GM21515 (cell line): ENCODE results near the gene NCBP2L.

Source experiments
- ATAC-seq: cut with Tn5 transposase; IDR thresholded peaks from one replicate; pipeline ENCODE4 v1.9.1; 2021; ENCODE audit not compliant: unreplicated experiment

NCBP2L gene

DNA sequence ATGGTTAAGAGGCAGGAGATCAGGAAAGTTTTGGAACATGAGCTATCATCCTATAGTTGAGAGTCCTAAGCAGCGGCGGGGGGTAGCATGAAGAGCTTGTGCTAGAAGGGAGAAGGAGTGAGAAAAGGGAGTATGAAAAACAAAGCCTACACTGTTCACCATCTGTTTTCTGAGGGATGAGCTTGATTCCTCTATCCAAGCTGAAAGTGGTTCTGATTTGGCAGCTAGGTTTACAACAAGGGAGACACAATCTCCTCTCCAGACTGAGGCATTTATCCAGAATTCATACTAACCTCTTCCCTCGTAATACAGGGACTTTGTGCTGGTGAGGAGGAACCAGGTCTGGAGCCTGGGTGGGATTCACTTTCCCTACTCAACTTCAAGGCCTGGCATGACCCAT, 25.5 kb upstream of the NCBP2L start:
- no peak for ATAC-seq

DNA sequence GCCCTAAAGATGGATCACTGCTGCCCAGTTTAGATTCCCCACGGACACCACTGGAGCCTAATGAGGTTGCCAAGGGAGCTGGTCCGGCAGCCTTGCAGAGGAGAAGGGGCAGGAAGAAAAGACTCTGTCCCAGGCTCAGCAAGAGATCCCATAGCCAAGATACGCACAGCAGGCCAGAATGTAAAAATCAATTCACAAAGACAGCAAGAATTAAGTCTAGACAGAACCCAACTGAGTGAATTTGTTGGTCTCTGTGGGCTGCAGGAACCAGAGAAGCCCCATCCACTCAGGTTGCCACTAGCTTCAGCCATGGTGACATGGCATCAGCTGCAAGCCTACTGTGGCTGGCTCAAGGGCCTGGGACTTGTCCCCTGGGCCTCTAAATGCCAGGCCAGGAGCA, 24.8 kb upstream of the NCBP2L start:
- no peak for ATAC-seq

DNA sequence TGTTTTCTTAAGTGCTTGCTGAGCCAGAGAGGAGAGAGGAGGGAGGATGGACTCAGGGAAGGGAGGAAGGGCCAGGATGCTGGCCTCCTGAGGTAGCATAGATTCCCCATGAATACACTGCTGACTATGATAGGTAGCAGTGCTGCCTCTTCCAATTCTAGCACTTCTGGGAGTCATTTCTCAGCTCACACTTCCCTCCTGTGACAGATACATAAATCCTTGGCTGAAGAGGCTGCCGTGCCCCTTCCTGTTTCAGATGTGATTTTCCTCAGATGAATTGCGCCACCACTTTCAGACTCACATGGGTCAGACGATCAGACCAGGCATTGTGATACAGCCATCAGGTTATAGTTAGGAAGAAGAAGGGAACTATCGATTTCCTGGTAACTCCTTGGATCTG, 24.3 kb upstream of the NCBP2L start:
- ATAC-seq: no peak

DNA sequence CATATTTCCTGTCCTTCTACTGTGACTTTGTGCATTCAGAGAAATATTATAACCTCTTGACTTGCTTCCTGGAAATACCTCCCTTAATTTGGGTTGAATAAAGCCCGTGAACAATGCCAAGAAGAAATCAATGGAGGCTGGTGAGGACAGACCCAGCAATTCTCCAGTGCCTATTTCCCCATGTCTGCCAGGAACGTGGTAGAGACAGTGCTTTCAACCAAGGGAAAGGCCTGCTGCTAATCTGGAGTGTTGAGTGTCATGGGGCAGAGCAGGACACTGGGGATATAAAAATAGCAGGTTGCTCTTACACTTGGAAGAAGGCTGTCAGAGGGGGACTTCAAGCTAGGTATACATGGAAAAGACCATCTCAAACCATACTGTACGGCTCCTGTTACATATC, 21.8 kb upstream of the NCBP2L start:
- ATAC-seq: no peak

- ATAC-seq: no peak
Measured at GRCh38 chrX:107758231-107758766, 19.2 kb upstream of the NCBP2L start.

DNA sequence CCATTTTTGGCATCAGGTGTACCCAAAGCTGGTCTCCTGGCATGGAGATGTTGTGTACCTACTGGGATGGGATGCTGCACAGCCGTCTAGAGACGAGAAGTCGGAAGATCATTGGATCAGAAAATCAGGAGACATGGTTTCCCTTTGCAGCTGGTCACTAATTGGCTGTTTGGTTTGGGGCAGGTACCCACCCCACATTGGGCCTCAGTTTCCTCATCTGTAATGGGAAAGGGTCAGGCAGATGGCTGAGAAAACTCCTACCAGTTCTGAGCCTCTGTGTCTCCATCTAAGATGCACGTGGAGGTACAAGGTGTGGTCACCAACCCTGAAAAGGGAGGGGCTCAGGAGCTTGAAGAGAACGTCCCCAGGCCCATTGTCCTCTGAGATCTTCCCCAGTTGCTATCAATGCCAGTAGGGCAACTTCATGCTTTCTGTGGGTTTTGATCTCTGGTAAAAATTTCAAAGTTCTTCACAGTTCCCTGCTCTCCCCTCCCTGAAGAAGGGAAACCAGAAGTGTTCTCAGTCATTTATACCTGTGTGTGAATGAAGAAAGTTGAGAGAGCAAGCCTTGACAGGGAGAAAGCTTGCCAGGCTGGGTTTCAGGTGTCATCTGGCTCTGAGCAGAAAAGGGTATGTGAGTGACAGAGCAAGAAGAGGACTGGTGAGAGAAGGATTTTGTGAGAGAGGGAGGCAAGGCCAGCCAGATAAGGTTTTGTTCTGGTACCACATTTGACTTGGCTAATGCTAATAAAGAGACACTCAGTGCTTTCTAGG, 17.0 kb upstream of the NCBP2L start:
- no peak for ATAC-seq

DNA sequence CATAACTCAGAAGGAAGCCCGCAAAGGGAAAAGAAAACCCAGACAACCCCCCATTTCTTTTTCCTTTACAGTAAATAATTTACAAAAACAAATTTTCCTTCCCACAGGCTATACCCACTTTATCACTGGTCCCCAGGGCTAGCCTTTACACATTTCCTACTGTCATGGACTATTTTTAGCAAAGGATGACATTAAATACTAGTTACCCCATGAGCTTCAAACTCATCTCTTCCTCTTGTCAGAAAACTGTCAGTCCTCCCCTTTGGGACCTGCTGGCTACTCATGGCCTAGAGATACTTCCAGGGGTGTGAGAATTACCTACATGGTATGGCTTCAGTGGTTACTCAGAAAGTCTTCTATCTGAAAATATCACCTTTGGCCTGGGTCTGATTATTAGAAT, 13.9 kb upstream of the NCBP2L start:
- no peak for ATAC-seq

- ATAC-seq: no peak
Measured at GRCh38 chrX:107764845-107765608, 12.5 kb upstream of the NCBP2L start.

DNA sequence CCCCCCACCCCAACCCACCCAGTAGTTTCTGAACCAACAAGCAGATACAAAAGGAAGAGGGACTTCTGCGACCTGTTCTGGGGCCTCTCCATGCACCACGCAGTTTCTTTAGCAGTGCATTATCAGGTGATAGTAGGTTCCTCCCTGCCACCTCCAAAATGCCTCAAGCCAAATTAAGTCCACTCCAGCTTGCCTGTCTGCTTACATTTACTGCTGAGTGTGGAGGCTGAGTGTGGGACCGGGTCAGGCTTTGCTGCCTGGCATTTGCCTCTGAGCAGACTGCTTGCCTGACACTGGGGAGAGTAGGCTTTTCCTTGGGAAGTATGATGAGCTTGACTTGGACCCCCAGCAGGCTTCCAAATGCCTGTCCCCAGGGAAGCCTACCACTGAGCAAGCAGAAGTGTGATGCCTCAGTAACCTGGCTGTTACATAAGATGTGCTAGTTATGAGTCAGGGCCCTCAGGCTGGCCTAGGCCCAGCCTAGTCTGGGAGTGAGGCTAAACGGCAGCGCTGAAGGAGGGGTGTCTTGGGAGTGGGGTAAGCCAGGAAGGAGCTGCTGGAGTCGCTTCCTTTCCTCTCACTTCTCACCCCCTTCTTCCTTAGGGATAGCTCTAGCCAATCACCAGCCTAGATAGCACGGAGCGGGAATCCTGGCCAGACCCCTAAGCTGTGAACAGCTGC, 10.9 kb upstream of the NCBP2L start:
- no peak for ATAC-seq

GRCh38 chrX:107768051-107768450, 9.5 kb upstream of the NCBP2L start:
- no peak for ATAC-seq

- ATAC-seq: no peak
Measured at GRCh38 chrX:107769581-107770317, 7.8 kb upstream of the NCBP2L start.

DNA sequence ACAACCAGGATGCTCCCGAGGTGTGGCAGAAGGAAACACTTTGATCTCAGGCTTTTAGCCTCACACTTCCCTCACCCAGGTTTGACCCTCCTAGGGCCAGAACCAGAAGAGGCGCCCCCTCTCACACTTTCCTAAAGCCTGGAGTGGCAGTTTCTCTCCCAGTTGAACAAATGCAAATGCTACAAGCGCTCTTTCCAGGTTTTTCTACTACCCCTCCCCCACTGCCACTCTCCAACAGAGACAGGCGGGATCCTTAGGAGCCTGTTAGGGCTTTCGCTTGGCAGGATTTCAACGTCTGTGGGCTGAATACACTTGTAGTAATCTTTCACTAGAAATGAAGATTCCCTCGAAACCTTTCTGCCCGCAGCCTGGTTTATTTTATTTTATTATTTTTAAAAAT, 4.3 kb upstream of the NCBP2L start:
- ATAC-seq: no peak

GRCh38 chrX:107773906-107774435, 3.6 kb upstream of the NCBP2L start:
- no peak for ATAC-seq

GRCh38 chrX:107775000-107775733, 2.4 kb upstream of the NCBP2L start:
- peak; percentile 31 for ATAC-seq

GRCh38 chrX:107775734-107776511, 1.6 kb upstream of the NCBP2L start, which contains the start of gene TSC22D3:
TSS of gene TSC22D3 (minus strand) at chrX:107775787. CDS start at chrX:107775419, 368 bp downstream.
- ATAC-seq: peak; percentile 89

- ATAC-seq: peak; percentile 79
Measured at GRCh38 chrX:107776649-107777535, 641 bp upstream of the NCBP2L start.

- ATAC-seq: no peak
Measured at GRCh38 chrX:107780525-107780924, 3.0 kb downstream of the NCBP2L start.

GRCh38 chrX:107787827-107788226, 10.3 kb downstream of the NCBP2L start:
- no peak for ATAC-seq
